Natural killer cell treated with Interleukin-12 subunit alpha and Interleukin-12 subunit beta and Interleukin-15 and Interleukin-18, amount 100 ng/mL, for 72 hours (primary cell): ENCODE results near the gene FGD4. TPM values are rescaled to one million over a fixed set of nuclear protein-coding genes. Genes with fewer than 3 reads are reported as not detected.

Source experiments
- ATAC-seq, 2 donors: fragments of 150-1000 bp; cut with Tn5 transposase in 1 of 2; sonication (Bioruptor Pico), chemical (Tn5 transposase) in 1 of 2; 2 replicates each; pipeline ENCODE4 v1.10.0; 2021
- DNase-seq: peaks from one replicate; pipeline ENCODE4 v3.0.0; 2022; ENCODE audit warnings: low spot score
- H3K27ac Mint-ChIP-seq, 2 donors: 1 replicate in 1 of 2; 2 replicates in 1 of 2; pipeline ENCODE4 v1.8.0; 2022; ENCODE audit warnings: mixed read lengths in 2 of 2, mild to moderate bottlenecking in 1 of 2, moderate library complexity in 1 of 2
- H3K27me3 Mint-ChIP-seq, 2 donors: 1 replicate in 1 of 2; 2 replicates in 1 of 2; pipeline ENCODE4 v1.8.0; 2022; ENCODE audit warnings: mixed read lengths in 2 of 2
- H3K36me3 Mint-ChIP-seq: one replicate; pipeline ENCODE4 v1.8.0; 2022; ENCODE audit warnings: mixed read lengths
- H3K4me1 Mint-ChIP-seq, 2 donors: 1 replicate in 1 of 2; 2 replicates in 1 of 2; pipeline ENCODE4 v1.8.0; 2022; ENCODE audit warnings: low read depth in 2 of 2, mixed read lengths in 2 of 2, mild to moderate bottlenecking in 1 of 2
- H3K4me3 Mint-ChIP-seq: one replicate; pipeline ENCODE4 v1.8.0; 2022; ENCODE audit warnings: mixed read lengths
- H3K9me3 Mint-ChIP-seq: 2 replicates; pipeline ENCODE4 v1.8.0; 2022; ENCODE audit warnings: mixed read lengths
- total RNA-seq, 2 donors: library from RNA; stranded (reverse); gene quantifications; one replicate each; pipeline ENCODE4 v1.2.3, GENCODE V29; 2022

Gene FGD4
- total RNA-seq, 2 donors from 2014 or later, result 0.22 to 0.31 TPM

DNA sequence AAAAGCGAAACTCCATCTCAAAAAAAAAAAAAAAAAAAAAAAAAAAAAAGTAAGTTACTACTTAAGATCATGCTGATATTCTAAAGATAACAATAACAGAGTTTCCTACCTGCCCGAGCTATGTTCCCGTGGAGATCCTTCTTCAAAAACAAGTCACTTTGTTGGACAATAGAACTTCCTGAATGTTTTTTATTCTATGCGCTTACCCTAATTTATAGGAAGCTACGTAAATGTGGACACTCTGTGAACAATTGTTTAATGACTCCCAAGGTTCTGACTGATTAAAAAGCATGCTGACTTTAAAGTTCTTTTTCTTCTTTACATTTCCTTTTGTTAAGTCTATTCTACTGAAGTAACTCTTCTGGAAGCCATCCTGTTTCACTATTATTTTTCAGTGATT, 52.5 kb downstream of the FGD4 start:
- Mint-ChIP-seq H3K9me3 (no peaks in the 10 kb centered on the region), H3K36me3 (no peaks in the 10 kb centered on the region), H3K27me3 (peaks cover 6 to 8% of the 10 kb centered on the region in 2 donors), H3K27ac (no peak overlapping the region), H3K4me1 (peaks cover 0 to 3% of the 10 kb centered on the region in 2 donors), H3K4me3 (no peak overlapping the region)
- ATAC-seq, result no peak
- no peak for DNase-seq

DNA sequence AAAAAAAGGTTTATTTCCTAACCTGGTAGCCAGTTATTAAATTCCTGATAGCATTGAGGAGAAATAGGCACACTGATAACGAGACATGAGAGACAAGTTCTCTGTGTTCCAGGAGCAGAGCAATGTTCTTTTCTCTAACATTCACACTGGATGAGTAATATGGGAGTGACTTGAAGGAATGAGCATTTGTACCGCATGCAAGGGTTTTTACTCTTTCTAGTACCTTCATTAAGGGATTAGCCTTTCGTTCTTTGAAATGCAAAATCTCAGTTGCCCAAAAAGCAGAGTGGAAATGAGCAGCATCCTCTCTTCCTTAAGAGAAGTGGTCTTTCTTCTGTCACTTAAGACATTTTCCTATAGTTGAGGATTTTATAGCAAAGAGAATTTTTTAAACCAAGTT, 54.7 kb downstream of the FGD4 start:
- DNase-seq (no peak), ATAC-seq (no peak)
- no peaks in the 10 kb centered on the region for H3K4me1 Mint-ChIP-seq
- H3K4me3 Mint-ChIP-seq, result no peak overlapping the region
- H3K36me3 Mint-ChIP-seq, result no peaks in the 10 kb centered on the region
- no peak overlapping the region for H3K27ac Mint-ChIP-seq
- no peaks in the 10 kb centered on the region for H3K27me3 Mint-ChIP-seq
- H3K9me3 Mint-ChIP-seq, result no peaks in the 10 kb centered on the region

DNA sequence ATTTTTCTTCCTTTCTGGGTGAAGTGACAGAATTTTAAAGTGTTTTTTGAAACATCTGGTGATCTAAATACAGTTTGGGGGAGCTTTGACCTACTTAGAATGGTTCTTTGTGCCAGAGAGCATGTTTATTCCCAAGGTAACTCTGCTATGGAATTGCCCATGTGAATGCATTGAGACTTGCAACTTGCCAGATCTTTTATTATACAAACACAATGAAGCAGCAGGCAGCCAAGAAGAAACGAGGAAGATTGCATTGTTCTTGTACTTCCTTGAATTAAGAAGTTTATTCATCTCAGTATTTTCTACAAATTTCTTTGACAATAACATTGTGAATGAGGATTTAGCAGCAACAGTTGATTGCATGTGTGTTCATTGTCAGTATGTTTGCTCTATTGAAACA, 55.5 kb downstream of the FGD4 start:
- H3K4me3 Mint-ChIP-seq, result no peak overlapping the region
- no peaks in the 10 kb centered on the region for H3K36me3 Mint-ChIP-seq
- DNase-seq (no peak), ATAC-seq (no peak)
- no peaks in the 10 kb centered on the region for H3K4me1 Mint-ChIP-seq
- no peak overlapping the region for H3K27ac Mint-ChIP-seq
- no peaks in the 10 kb centered on the region for H3K27me3 Mint-ChIP-seq
- no peaks in the 10 kb centered on the region for H3K9me3 Mint-ChIP-seq

DNA sequence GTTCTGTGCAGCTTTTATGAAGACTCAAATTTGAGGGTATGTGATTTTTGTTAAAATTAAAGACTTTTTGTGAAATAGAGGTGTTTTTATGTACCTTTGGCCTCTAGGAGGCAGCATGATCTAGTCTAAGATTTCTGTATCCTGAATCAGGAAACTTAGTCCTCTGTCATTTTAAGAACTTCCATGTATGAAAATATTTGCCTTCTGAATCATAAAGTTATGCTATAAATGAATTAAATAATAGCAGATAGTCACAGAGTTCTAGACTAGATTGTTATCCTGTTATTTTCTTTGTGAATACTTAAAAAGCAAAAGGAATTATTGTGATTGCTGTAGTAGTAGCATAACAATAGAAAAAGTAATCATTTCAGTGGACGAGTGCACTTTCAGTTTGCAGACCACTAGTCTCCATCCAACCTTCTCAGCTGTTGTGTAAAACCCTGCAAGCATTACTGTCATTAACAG, 56.3 kb downstream of the FGD4 start:
- Mint-ChIP-seq H3K4me3 (no peak overlapping the region), H3K27ac (no peak overlapping the region), H3K9me3 (no peaks in the 10 kb centered on the region), H3K27me3 (no peaks in the 10 kb centered on the region), H3K36me3 (no peaks in the 10 kb centered on the region), H3K4me1 (no peaks in the 10 kb centered on the region)
- DNase-seq, result no peak
- no peak for ATAC-seq

DNA sequence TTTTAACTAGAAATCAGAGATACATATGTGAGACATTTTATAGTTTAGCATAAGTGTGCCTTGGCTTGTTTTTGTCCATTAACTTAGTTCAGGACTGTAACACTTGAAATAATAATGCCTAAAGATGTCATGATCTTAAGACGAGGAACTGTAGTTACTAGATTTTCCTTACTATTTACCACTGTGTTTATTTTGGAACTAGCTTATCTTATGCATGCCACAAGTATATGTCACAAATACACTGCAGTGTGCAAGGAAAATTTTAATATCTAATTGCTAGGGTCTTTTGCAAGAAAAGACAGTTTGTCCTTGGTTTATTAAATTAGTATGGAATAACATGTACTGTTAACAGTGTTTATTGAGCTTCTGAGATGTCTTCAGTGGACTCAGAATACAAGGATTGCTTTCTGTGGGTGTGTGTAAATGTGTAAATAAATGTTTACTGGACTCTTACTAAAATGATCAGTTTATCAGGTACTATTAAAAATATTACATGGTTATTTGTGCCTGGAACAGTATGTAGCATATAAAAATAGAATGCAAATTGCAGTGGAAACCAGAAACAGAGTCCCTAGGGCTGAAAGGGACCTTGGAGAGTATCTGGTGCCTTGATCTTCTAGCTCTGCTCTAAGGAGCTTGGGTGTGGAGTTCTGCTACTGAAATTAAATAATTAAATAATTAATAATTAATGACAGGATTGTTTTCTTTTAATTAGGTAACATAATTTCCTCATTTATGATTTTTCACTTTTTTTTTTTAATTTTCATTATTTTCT, 58.1 kb downstream of the FGD4 start:
- DNase-seq, result no peak
- H3K27me3 Mint-ChIP-seq, result peaks cover 0 to 2% of the 10 kb centered on the region in 2 donors
- no peaks in the 10 kb centered on the region for H3K9me3 Mint-ChIP-seq
- no peak overlapping the region for H3K27ac Mint-ChIP-seq
- no peak for ATAC-seq
- H3K36me3 Mint-ChIP-seq, result no peaks in the 10 kb centered on the region
- H3K4me1 Mint-ChIP-seq, result peaks cover 0 to 8% of the 10 kb centered on the region in 2 donors
- H3K4me3 Mint-ChIP-seq, result no peak overlapping the region

DNA sequence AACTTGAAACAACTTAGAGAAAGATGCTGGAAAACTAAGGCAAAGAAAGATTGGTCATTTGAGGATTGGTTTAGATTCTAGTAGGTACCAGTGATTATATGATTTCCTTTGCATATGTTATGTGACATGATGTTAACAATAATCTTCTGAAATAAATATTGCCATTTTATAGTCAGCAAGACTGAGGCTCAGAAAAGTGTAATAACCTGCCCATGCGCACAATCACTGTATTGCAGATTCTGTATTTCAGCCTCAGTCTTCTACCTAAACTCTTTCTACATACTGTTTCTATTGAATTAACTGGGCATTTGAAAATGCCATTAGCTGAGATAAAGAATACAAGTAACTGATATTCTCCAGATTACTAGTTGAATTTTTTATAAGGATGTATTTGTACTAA, 61.3 kb downstream of the FGD4 start:
- H3K9me3 Mint-ChIP-seq, result no peaks in the 10 kb centered on the region
- peaks cover 0 to 8% of the 10 kb centered on the region in 2 donors for H3K4me1 Mint-ChIP-seq
- no peak overlapping the region for H3K27ac Mint-ChIP-seq
- DNase-seq (no peak), ATAC-seq (no peak)
- H3K4me3 Mint-ChIP-seq, result no peak overlapping the region
- H3K36me3 Mint-ChIP-seq, result no peaks in the 10 kb centered on the region
- peaks cover 0 to 2% of the 10 kb centered on the region in 2 donors for H3K27me3 Mint-ChIP-seq

DNA sequence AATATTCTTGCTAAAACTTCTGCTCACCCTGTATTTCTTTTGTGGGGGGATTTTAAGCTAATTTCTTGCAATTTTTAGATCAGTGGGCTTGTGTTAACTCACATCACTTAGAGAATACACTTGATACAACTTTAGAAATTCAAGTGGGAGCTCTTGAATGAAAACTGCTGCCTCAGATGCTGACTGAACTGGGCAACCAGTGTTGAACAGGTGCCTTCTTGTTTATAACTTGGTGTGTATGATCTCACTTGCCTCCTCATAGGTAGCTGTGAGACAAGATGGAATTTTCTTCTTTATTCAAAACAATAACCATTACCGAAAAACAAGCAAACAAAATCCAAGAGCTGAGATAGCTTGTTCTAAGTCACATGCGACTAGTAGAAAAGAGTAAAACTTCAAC, 63.5 kb downstream of the FGD4 start:
- peaks cover 0 to 2% of the 10 kb centered on the region in 2 donors for H3K27me3 Mint-ChIP-seq
- DNase-seq (no peak), ATAC-seq (no peak)
- H3K36me3 Mint-ChIP-seq, result no peaks in the 10 kb centered on the region
- no peaks in the 10 kb centered on the region for H3K9me3 Mint-ChIP-seq
- no peak overlapping the region for H3K4me3 Mint-ChIP-seq
- peaks cover 0 to 10% of the 10 kb centered on the region in 2 donors for H3K4me1 Mint-ChIP-seq
- no peak overlapping the region for H3K27ac Mint-ChIP-seq

DNA sequence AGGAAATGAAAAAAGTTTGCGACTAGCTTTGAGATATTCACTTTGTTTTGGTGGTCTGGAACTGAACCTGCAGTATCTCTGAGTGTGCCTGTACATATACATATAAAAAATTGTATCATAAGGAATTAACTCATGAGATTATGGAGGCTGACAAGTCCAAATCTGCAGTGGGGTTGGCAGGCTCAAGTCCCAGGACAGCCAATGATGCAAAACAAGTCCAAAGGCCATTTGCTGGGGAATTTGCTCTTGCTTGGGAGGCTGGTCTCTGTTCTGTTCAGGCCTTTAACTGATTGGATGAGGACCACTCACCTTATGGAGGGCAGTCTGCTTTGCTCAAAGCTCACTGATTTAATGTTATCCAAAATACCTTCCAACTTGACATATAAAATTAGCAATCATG, 66.8 kb downstream of the FGD4 start:
- H3K27me3 Mint-ChIP-seq, result peaks cover 0 to 2% of the 10 kb centered on the region in 2 donors
- ATAC-seq (no peak), DNase-seq (no peak)
- no peak overlapping the region for H3K27ac Mint-ChIP-seq
- H3K4me3 Mint-ChIP-seq, result no peak overlapping the region
- H3K9me3 Mint-ChIP-seq, result no peaks in the 10 kb centered on the region
- peaks cover 0 to 16% of the 10 kb centered on the region in 2 donors for H3K4me1 Mint-ChIP-seq
- H3K36me3 Mint-ChIP-seq, result no peaks in the 10 kb centered on the region

DNA sequence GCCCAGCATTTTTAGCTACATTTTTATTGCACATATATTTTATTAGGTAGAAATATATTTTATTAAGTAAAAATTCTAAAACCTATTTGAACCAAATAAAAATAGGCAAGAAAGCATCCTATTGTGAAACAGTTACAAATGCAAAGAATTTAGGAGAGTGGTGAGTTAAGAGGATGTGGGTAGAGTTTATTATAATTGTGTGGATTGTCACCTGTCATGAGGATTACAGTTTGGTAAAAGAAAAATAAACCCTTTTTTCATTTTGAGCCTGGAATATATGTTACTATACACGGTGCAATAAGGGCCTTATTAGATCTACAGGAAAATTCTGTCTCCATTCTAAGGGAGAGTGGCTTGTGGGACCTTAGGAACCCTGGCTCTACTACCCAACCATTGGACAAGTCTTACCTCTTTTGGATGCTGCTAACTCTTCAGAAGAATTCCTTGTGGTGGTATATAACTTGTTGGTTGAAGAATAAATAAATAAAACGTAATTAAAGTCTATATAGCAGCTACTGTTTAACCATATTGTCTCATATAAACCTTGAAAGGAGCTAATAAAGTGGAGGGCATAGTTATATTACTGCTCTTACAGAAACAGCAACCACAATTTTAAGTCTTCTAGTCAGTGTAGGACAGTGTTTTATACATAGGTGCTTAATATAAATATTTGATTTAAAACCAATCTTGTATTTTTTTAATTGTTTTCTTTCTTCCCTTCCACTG, 67.8 kb downstream of the FGD4 start:
- no peak for DNase-seq
- Mint-ChIP-seq H3K9me3 (no peaks in the 10 kb centered on the region), H3K4me3 (no peak overlapping the region), H3K36me3 (no peaks in the 10 kb centered on the region), H3K27ac (no peak overlapping the region), H3K27me3 (no peaks in the 10 kb centered on the region), H3K4me1 (peaks cover 0 to 11% of the 10 kb centered on the region in 2 donors)
- peak in 1 of 2 donors; percentile 50 for ATAC-seq

DNA sequence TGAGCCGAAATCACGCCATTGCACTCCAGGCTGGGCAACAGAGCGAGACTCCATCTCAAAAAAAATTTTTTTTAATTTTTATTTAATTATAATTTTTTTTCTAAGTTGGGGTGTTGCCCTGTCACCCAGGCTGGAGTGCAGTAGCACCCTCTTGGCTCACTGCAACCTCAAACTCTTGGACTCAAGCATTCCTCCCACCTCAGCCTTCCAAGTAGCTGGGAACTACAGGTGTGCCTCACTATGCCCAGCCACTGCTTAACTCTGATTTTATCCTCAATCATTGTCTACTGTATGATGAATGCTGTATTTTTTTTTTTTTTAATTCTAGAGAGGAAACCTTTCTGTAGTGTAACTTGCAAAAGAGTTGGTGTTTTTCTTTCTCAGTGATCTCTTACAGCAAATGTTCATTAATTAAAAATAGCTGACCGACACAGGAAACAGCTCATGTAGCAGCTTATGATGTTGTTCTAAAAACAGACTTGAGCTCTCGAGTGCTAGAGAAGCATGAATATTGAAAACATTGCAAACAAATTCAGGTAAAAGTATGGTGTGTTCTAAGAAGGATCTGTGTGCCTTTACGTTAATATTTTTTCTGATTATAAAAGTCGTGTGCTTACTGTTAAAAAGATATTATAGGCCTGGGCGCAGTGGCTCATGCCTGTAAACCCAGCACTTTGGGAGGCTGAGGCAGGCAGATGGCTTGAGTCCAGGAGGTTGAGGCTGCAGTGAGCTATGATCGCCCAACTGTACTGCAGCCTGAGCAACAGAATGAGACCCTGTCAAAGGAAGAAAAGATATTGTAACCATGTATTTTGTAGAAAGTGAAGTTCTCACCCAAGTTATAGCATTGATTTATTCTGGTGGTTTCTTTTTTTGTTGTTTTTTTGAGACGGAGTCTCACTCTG, 68.9 kb downstream of the FGD4 start:
- H3K4me1 Mint-ChIP-seq, result peaks cover 0 to 9% of the 10 kb centered on the region in 2 donors
- no peaks in the 10 kb centered on the region for H3K36me3 Mint-ChIP-seq
- H3K27ac Mint-ChIP-seq, result peak overlapping the region in 1 of 2 donors; percentile 23
- no peak for DNase-seq
- no peaks in the 10 kb centered on the region for H3K9me3 Mint-ChIP-seq
- no peak for ATAC-seq
- no peaks in the 10 kb centered on the region for H3K27me3 Mint-ChIP-seq
- no peak overlapping the region for H3K4me3 Mint-ChIP-seq

DNA sequence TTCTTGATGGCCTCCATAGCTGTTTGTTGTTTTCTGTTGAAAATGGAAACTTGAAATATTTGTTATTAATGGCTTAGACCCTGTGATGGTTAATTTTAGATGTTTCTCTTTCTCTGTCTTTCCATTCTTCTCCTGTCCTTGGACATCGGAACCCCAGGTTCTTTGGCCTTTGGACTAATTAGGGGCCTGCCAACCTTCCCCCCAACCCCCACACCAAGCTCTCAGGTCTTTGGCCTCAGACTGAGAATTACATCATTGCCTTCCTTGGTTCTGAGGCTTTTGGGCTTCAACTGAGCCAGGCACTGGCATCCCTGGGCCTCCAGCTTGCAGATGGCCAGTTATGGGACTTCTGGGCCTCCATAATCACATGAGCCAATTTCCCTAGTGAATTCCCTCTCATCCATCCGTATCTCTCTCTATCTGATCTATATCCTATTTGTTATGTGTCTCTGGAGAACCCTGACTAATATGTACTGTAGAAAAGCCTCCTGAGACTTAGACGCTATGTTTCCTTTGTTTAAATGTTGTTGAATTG, 71.6 kb downstream of the FGD4 start:
- DNase-seq (no peak), ATAC-seq (no peak)
- Mint-ChIP-seq H3K36me3 (no peaks in the 10 kb centered on the region), H3K27ac (no peak overlapping the region), H3K4me1 (peaks cover 0 to 9% of the 10 kb centered on the region in 2 donors), H3K4me3 (no peak overlapping the region), H3K9me3 (no peaks in the 10 kb centered on the region), H3K27me3 (peaks cover 0 to 3% of the 10 kb centered on the region in 2 donors)

DNA sequence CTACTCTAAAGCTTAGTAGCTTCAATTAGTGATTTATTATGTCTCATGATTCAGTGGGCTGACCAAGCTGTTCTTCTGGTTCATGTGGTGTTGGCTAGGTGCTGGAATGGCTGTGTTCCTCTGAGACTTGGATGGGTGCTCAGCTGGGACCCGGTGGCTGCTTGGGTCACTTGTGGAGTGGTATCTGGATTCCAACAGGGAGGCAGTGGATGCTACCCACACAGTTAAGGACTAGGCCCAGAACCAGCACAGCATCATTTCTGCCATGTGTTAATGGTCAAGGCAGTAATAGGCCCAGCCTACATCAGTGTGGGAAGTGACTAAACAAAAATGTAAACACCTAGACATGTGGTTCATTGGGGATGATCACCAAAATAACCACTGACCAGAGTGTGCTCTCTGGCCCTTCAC, 72.2 kb downstream of the FGD4 start:
- Mint-ChIP-seq H3K36me3 (no peaks in the 10 kb centered on the region), H3K4me1 (peaks cover 0 to 6% of the 10 kb centered on the region in 2 donors), H3K27me3 (peaks cover 0 to 3% of the 10 kb centered on the region in 2 donors), H3K9me3 (no peaks in the 10 kb centered on the region), H3K27ac (no peak overlapping the region), H3K4me3 (no peak overlapping the region)
- ATAC-seq (peak in 1 of 2 donors; percentile 62), DNase-seq (no peak)

DNA sequence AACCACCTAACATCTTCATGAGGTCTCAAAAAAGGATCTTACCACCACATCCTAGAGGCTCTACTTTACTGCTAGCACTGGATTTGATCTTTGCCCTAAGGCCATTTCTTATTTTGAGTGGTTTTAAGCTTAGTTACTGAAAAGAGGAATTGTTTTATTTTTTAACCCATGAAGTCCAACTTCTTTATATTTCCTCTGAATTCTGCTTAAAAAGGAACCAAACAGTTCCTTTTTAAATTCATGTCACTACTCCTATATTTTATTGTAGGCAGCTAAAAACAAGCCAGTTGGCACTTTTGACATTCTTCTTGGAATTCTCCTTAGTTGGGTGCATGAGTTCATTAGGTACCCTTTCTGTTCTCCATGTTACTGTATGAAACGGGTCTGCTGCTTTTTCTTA, 76.4 kb downstream of the FGD4 start:
- Mint-ChIP-seq H3K4me3 (no peak overlapping the region), H3K4me1 (no peaks in the 10 kb centered on the region), H3K9me3 (no peaks in the 10 kb centered on the region), H3K36me3 (no peaks in the 10 kb centered on the region), H3K27ac (no peak overlapping the region), H3K27me3 (peaks cover 3 to 9% of the 10 kb centered on the region in 2 donors)
- DNase-seq (no peak), ATAC-seq (no peak)
